ENCODE measurements around the gene NR5A1.

NR5A1 gene

GRCh38 chr9:124527781-124528180 lies 20.6 kb upstream of the NR5A1 start:
- no peak for TF ChIP-seq ZFX (IDR thresholded peaks at IDR 0.05)
- no peak for TF ChIP-seq CTCF (conservative IDR thresholded peaks at IDR 0.05)
- H3K27ac ChIP-seq = no peak overlapping the region

GRCh38 chr9:124526174-124526573 lies 19.0 kb upstream of the NR5A1 start:
- H3K27ac ChIP-seq = no peak overlapping the region
- TF ChIP-seq ZFX (IDR thresholded peaks at IDR 0.05) = no peak
- TF ChIP-seq CTCF (conservative IDR thresholded peaks at IDR 0.05) = no peak

- TF ChIP-seq ZFX (IDR thresholded peaks at IDR 0.05) (no peak), CTCF (conservative IDR thresholded peaks at IDR 0.05) (no peak)
- H3K27ac ChIP-seq = no peak overlapping the region
Measured at GRCh38 chr9:124522121-124523098, 15.2 kb upstream of the NR5A1 start.

- no peak overlapping the region for H3K27ac ChIP-seq
- no peak for TF ChIP-seq CTCF (conservative IDR thresholded peaks at IDR 0.05)
- no peak for TF ChIP-seq ZFX (IDR thresholded peaks at IDR 0.05)
Measured at GRCh38 chr9:124521142-124521541, 13.9 kb upstream of the NR5A1 start.

GRCh38 chr9:124520206-124520596 lies 13.0 kb upstream of the NR5A1 start:
- H3K27ac ChIP-seq = no peak overlapping the region

GRCh38 chr9:124518116-124518515 lies 10.9 kb upstream of the NR5A1 start:
- TF ChIP-seq CTCF (conservative IDR thresholded peaks at IDR 0.05) (no peak), ZFX (IDR thresholded peaks at IDR 0.05) (no peak)
- no peak overlapping the region for H3K27ac ChIP-seq

More at GRCh38 chr9:124520206-124520596, 13.0 kb upstream of the NR5A1 start:
- TF ChIP-seq CTCF (conservative IDR thresholded peaks at IDR 0.05) (no peak), ZFX (IDR thresholded peaks at IDR 0.05) (no peak)

- TF ChIP-seq ZFX (IDR thresholded peaks at IDR 0.05) (no peak), CTCF (conservative IDR thresholded peaks at IDR 0.05) (no peak)
- no peak overlapping the region for H3K27ac ChIP-seq
Measured at GRCh38 chr9:124517600-124517999, 10.4 kb upstream of the NR5A1 start.
